DMS114 treated with DMSO at 0.1 percent for 48 hours (cell line): Measurements from ENCODE around the gene ALDH3A1.

Experiments used
- DNase-seq: peaks from one replicate; lab custom pipeline; 2025; ENCODE audit not compliant: unreplicated experiment; lab: John Stamatoyannopoulos, UW

The ALDH3A1 gene

GRCh38 chr17:19742495-19742894, 5.6 kb downstream of the ALDH3A1 start:
- DNase-seq, result no peak

- no peak for DNase-seq
Observed at GRCh38 chr17:19741832-19742457, 6.2 kb downstream of the ALDH3A1 start.

- DNase-seq, result no peak
Observed at GRCh38 chr17:19740933-19741332, 7.2 kb downstream of the ALDH3A1 start.

GRCh38 chr17:19739241-19740201, 8.6 kb downstream of the ALDH3A1 start:
- no peak for DNase-seq

- no peak for DNase-seq
Observed at GRCh38 chr17:19738757-19739156, 9.3 kb downstream of the ALDH3A1 start.

GRCh38 chr17:19738073-19738449, 10.0 kb downstream of the ALDH3A1 start:
- DNase-seq, result no peak

- no peak for DNase-seq
Observed at GRCh38 chr17:19737305-19738072, 10.6 kb downstream of the ALDH3A1 start.

GRCh38 chr17:19736071-19736470, 12.0 kb downstream of the ALDH3A1 start:
- DNase-seq, result no peak

- DNase-seq, result no peak
Observed at GRCh38 chr17:19733953-19734526, 14.1 kb downstream of the ALDH3A1 start.

- no peak for DNase-seq
Observed at GRCh38 chr17:19731626-19732025, 16.5 kb downstream of the ALDH3A1 start.

GRCh38 chr17:19730843-19731242, 17.3 kb downstream of the ALDH3A1 start:
- no peak for DNase-seq

- DNase-seq, result no peak
Observed at GRCh38 chr17:19729900-19730299, 18.2 kb downstream of the ALDH3A1 start.

GRCh38 chr17:19728084-19728495, 20.0 kb downstream of the ALDH3A1 start:
- no peak for DNase-seq

GRCh38 chr17:19727501-19728078, 20.5 kb downstream of the ALDH3A1 start:
- no peak for DNase-seq

GRCh38 chr17:19726631-19727376, 21.3 kb downstream of the ALDH3A1 start:
- no peak for DNase-seq

- no peak for DNase-seq
Observed at GRCh38 chr17:19725486-19725885, 22.6 kb downstream of the ALDH3A1 start.

GRCh38 chr17:19724501-19725420, 23.3 kb downstream of the ALDH3A1 start:
- DNase-seq, result no peak

- DNase-seq, result no peak
Observed at GRCh38 chr17:19723964-19724363, 24.1 kb downstream of the ALDH3A1 start.
